ENCODE measurements around the gene DCTN2.

GRCh38 chr12:57535764-57536596 is 11.0 kb downstream of the DCTN2 start:
- TF ChIP-seq FOXM1 (IDR thresholded peaks at IDR 0.05; ENCODE audit: borderline replicate concordance) (no peak), FOXK2 (IDR thresholded peaks at IDR 0.05) (no peak), ARNT (IDR thresholded peaks at IDR 0.05) (no peak), NFRKB (IDR thresholded peaks at IDR 0.05) (no peak), BHLHE40 (IDR thresholded peaks at IDR 0.05; ENCODE audit: borderline replicate concordance) (no peak), SUZ12 (IDR thresholded peaks at IDR 0.05) (no peak), FOXA1 (IDR thresholded peaks at IDR 0.05) (no peak), ELF4 (IDR thresholded peaks at IDR 0.05) (no peak), LEF1 (IDR thresholded peaks at IDR 0.05; ENCODE audit: borderline replicate concordance) (no peak), PKNOX1 (IDR thresholded peaks at IDR 0.05) (no peak)
